ENCODE results near the gene CTBP2. TPM values are rescaled to one million over a fixed set of nuclear protein-coding genes. Genes with fewer than 3 reads are reported as not detected.

The CTBP2 gene
- total and polyA plus RNA-seq, 10 of the 15 experiments (the other 5 are each of a cell fraction or from before 2014, with no cell fraction given), result 0.02 to 0.72 (median 0.06) TPM; not detected in 2

GRCh38 chr10:125087191-125087896 is 73.0 kb downstream of the CTBP2 start (continued):
- TF ChIP-seq ZNF592 (IDR thresholded peaks at IDR 0.05) (no peak), CTCF (IDR thresholded peaks at IDR 0.05 in 2 of 3, conservative IDR thresholded peaks at IDR 0.05 in 1 of 3; ENCODE audit: control insufficient read depth in 2 of 3, extremely low read depth in 1 of 3, insufficient read depth in 1 of 3, low read depth in 3 of 3, low read length in 3 of 3) (no peak), REST (IDR thresholded peaks at IDR 0.05; ENCODE audit: low read depth, low read length) (no peak), RAD51 (IDR thresholded peaks at IDR 0.05) (no peak), SP1 (IDR thresholded peaks at IDR 0.05; ENCODE audit: low read depth, low read length) (no peak), RUNX3 (IDR thresholded peaks at IDR 0.05; ENCODE audit: low read length) (no peak), CBFB (IDR thresholded peaks at IDR 0.05; ENCODE audit: low read depth) (no peak), POLR2A (IDR thresholded peaks at IDR 0.05; ENCODE audit: low read depth, low read length) (no peak), GATAD2B (conservative IDR thresholded peaks at IDR 0.05; ENCODE audit: low read depth) (no peak), NRF1 (conservative IDR thresholded peaks at IDR 0.05; ENCODE audit: low read depth, low read length) (no peak)

Data from GM12878 (cell line).